ENCODE measurements around the gene MPPED1.

The MPPED1 gene

DNA sequence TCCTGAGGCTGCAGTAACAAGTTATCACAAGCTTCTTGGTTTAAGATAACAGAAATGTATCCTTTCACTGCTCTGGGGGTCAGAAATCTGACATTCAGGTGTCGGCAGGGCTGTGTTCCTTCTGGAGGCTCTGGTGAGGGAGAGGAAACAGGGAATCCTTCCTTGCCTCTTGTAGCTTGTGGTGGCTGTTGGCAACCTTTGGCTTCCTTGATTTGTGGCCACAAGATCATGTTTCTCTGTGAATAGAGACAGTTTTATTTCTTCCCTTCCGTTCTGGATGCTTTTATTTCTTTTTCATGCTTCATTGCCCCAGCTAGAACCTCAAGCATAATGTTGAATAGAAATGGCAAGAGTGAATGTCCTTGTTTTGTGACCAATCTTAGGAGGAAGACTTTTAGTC, 44.0 kb downstream of the MPPED1 start:
- Histone ChIP-seq H3K9ac (ENCODE audit: low read length in 5 of 5) (no peak overlapping the region), H3K27me3 (ENCODE audit: control insufficient read depth in 5 of 5, insufficient read depth in 4 of 5, low read length in 5 of 5) (peaks cover 0 to 6% (median 0%) of the 10 kb centered on the region in 5 donors), H3K36me3 (ENCODE audit: control insufficient read depth in 5 of 5, insufficient read depth in 5 of 5, low read length in 5 of 5) (no peaks in the 10 kb centered on the region), H3K4me3 (ENCODE audit: low read depth in 1 of 5, low read length in 5 of 5) (no peak overlapping the region), H3K9me3 (ENCODE audit: control insufficient read depth in 5 of 5, low read length in 5 of 5) (peaks cover 2 to 5% (median 4%) of the 10 kb centered on the region in 5 donors), H3K27ac (ENCODE audit: low read depth, low read length) (no peak overlapping the region), H3K4me1 (ENCODE audit: control insufficient read depth in 5 of 5, insufficient read depth in 5 of 5, low read length in 5 of 5) (no peaks in the 10 kb centered on the region)

DNA sequence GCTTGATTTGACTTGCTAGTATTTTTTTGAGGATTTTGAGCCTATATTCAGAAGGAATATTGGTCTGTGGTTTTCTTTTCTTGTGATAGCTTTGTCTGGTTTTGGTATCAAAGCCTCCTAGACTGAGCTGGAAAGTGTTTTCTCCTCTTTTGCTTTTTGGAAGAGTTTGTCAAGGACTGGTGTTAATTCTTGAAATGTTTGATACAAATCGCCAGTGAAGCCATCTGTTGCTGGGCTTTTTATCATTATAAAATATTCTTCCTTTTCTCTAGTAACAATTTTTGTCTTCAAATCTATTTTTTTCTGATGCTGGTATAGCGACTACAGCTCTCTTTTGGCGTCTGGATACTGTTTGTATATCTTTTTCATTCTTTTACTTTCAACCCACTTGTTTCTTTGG, 45.2 kb downstream of the MPPED1 start:
- no peaks in the 10 kb centered on the region for H3K4me1 ChIP-seq (ENCODE audit: control insufficient read depth in 5 of 5, insufficient read depth in 5 of 5, low read length in 5 of 5)
- H3K27me3 ChIP-seq (ENCODE audit: control insufficient read depth in 5 of 5, insufficient read depth in 4 of 5, low read length in 5 of 5): peaks cover 0 to 11% (median 0%) of the 10 kb centered on the region in 5 donors
- no peak overlapping the region for H3K27ac ChIP-seq (ENCODE audit: low read depth, low read length)
- no peak overlapping the region for H3K9ac ChIP-seq (ENCODE audit: low read length in 5 of 5)
- H3K36me3 ChIP-seq (ENCODE audit: control insufficient read depth in 5 of 5, insufficient read depth in 5 of 5, low read length in 5 of 5): no peaks in the 10 kb centered on the region
- no peak overlapping the region for H3K4me3 ChIP-seq (ENCODE audit: low read depth in 1 of 5, low read length in 5 of 5)
- H3K9me3 ChIP-seq (ENCODE audit: control insufficient read depth in 5 of 5, low read length in 5 of 5): peaks cover 6 to 16% (median 11%) of the 10 kb centered on the region in 5 donors

DNA sequence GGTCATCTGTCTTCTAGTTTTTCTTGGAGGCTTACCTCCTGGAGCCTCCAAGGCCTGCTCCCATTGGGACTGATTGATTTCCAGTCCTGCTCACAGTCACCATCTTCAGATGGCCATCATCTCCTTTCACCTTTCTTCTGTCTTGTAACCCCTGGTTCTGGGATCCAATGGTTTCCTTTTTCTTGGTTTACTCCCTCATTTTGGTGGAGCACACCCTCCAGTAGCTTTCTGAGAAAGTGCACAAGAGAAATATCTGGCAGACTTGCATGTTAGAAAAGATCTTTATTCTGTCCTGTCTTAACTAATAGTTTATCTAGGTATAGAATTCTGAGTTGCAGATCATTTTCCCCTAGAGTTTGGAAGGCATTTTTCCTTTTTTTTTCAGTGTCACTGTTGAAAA, 50.9 kb downstream of the MPPED1 start:
- Histone ChIP-seq H3K36me3 (ENCODE audit: control insufficient read depth in 5 of 5, insufficient read depth in 5 of 5, low read length in 5 of 5) (no peaks in the 10 kb centered on the region), H3K4me3 (ENCODE audit: low read depth in 1 of 5, low read length in 5 of 5) (no peak overlapping the region), H3K9me3 (ENCODE audit: control insufficient read depth in 5 of 5, low read length in 5 of 5) (peaks cover 8 to 27% (median 20%) of the 10 kb centered on the region in 5 donors), H3K9ac (ENCODE audit: low read length in 5 of 5) (no peak overlapping the region), H3K4me1 (ENCODE audit: control insufficient read depth in 5 of 5, insufficient read depth in 5 of 5, low read length in 5 of 5) (no peaks in the 10 kb centered on the region), H3K27ac (ENCODE audit: low read depth, low read length) (no peak overlapping the region), H3K27me3 (ENCODE audit: control insufficient read depth in 5 of 5, insufficient read depth in 4 of 5, low read length in 5 of 5) (peaks cover 4 to 23% (median 13%) of the 10 kb centered on the region in 5 donors)

DNA sequence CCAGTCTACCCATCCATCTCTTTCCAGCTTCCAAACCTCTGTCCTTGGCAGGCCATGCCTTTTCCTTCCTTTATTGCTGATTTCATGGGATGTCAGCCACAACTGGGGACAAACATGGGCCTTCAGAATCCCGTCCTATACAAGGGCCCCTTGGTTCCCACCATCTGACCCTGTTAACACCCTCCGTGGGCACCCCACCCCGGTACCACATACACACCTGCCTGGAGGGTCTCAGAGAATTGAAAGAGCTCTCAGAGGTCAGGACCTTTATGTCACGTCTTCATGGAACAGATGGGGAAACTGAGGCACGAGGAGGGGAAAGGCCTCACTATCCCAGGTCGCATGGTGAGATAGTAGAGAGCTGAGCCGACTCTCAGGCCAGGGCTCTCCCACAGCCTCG, 53.0 kb downstream of the MPPED1 start:
- H3K36me3 ChIP-seq (ENCODE audit: control insufficient read depth in 5 of 5, insufficient read depth in 5 of 5, low read length in 5 of 5): no peaks in the 10 kb centered on the region
- H3K9me3 ChIP-seq (ENCODE audit: control insufficient read depth in 5 of 5, low read length in 5 of 5): peaks cover 8 to 27% (median 20%) of the 10 kb centered on the region in 5 donors
- no peak overlapping the region for H3K4me3 ChIP-seq (ENCODE audit: low read depth in 1 of 5, low read length in 5 of 5)
- H3K27ac ChIP-seq (ENCODE audit: low read depth, low read length): no peak overlapping the region
- no peak overlapping the region for H3K9ac ChIP-seq (ENCODE audit: low read length in 5 of 5)
- H3K27me3 ChIP-seq (ENCODE audit: control insufficient read depth in 5 of 5, insufficient read depth in 4 of 5, low read length in 5 of 5): peaks cover 10 to 38% (median 25%) of the 10 kb centered on the region in 5 donors
- H3K4me1 ChIP-seq (ENCODE audit: control insufficient read depth in 5 of 5, insufficient read depth in 5 of 5, low read length in 5 of 5): no peaks in the 10 kb centered on the region

DNA sequence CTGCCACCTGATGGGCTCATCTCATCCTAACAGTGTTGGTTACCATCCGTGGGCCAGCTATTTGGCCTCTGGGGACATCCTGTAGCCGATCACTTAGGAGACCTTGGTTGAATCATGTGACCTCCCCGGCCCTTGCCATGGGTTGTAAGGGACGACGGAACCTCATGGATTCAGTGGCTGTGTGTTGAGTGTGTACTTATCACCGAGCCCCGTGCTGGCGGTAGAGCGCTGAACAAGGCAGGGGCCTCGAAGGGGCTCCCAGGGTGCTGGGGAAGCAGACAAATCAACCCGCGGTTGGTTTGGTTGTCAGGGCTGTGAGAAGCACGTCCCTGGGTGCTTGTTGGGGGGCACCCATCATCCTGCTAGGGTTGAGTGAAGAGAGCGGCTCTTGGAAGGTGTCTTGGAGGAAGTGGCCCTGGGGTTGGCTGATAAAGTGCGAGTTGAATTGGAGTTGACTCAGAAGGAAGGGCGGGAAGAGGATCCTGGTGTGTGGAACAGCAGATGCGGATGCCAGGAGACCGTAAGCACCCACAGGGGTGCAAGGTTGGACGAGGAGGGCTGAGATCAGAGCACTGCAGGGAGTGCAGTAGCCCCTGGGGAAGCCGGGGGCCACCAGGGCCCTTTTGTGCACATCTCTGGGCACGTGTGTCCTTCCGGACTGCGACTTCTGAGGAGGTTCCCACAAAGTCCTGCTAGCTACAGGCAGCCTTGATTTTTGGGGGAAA, 53.6 kb downstream of the MPPED1 start:
- Histone ChIP-seq H3K27me3 (ENCODE audit: control insufficient read depth in 5 of 5, insufficient read depth in 4 of 5, low read length in 5 of 5) (peaks cover 10 to 39% (median 30%) of the 10 kb centered on the region in 5 donors), H3K4me1 (ENCODE audit: control insufficient read depth in 5 of 5, insufficient read depth in 5 of 5, low read length in 5 of 5) (no peaks in the 10 kb centered on the region), H3K27ac (ENCODE audit: low read depth, low read length) (no peak overlapping the region)

DNA sequence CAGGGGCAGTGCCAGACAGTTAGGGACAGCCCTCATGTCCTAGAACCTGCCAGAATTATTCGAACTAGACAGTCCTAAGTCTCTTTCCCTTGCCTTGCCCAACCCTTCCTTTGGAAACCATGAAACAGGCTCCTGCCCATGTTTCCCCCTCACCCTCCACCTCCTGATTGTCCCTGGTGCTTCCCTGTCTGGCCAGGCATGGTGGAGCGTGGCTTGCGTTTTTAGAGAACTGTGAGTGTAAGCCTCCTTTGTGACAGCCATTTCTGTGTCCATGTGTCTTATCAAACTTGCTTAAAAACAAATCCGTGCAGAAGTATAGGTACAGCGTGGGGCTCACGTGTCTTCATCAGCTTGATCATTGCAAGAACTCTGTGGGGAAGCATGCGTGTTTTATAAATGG, 54.9 kb downstream of the MPPED1 start:
- no peaks in the 10 kb centered on the region for H3K36me3 ChIP-seq (ENCODE audit: control insufficient read depth in 5 of 5, insufficient read depth in 5 of 5, low read length in 5 of 5)
- H3K4me3 ChIP-seq (ENCODE audit: low read depth in 1 of 5, low read length in 5 of 5): no peak overlapping the region

More for the DNA sequence above, 53.6 kb downstream of the MPPED1 start:
- peaks cover 8 to 27% (median 20%) of the 10 kb centered on the region in 5 donors for H3K9me3 ChIP-seq (ENCODE audit: control insufficient read depth in 5 of 5, low read length in 5 of 5)
- no peaks in the 10 kb centered on the region for H3K36me3 ChIP-seq (ENCODE audit: control insufficient read depth in 5 of 5, insufficient read depth in 5 of 5, low read length in 5 of 5)
- no peak overlapping the region for H3K4me3 ChIP-seq (ENCODE audit: low read depth in 1 of 5, low read length in 5 of 5)
- no peak overlapping the region for H3K9ac ChIP-seq (ENCODE audit: low read length in 5 of 5)

DNA sequence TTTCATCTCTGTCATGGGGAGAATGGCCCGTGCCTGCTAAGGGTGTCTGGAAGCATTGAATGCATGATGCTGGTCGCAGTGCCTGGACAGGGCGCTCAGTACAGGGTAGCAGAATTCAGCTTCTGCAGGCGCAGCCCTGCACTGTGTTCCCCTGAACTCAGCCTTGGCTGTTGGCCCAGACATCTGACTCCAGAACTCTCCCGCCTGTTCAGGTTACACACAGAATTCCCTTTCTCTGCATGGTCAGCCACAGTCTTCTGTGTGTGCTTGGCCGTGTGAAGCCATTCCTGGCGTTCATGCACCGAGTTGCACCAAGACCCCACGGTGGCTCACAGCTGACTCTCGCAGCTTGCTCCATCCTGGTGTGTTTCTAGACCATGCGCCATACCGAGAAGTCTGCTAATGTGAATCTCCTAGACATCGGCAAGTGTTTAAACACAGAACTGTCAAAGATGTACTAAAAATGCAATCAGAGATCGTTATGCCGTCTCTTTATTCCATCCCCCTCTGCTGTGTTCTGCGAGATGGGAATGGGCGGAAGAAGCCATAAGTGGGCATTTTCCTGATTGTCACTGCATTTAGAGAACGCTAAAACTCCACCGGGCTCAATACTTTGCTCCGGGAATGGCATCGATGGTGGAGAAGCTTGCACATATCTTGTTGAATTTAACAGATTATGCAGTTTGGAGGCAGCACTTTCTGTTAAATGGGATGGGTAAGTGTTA, 55.6 kb downstream of the MPPED1 start:
- Histone ChIP-seq H3K4me3 (ENCODE audit: low read depth in 1 of 5, low read length in 5 of 5) (no peak overlapping the region), H3K27me3 (ENCODE audit: control insufficient read depth in 5 of 5, insufficient read depth in 4 of 5, low read length in 5 of 5) (peaks cover 10 to 44% (median 34%) of the 10 kb centered on the region in 5 donors)

More for the DNA sequence above, 54.9 kb downstream of the MPPED1 start:
- Histone ChIP-seq H3K9me3 (ENCODE audit: control insufficient read depth in 5 of 5, low read length in 5 of 5) (peaks cover 4 to 14% (median 13%) of the 10 kb centered on the region in 5 donors), H3K9ac (ENCODE audit: low read length in 5 of 5) (no peak overlapping the region), H3K27me3 (ENCODE audit: control insufficient read depth in 5 of 5, insufficient read depth in 4 of 5, low read length in 5 of 5) (peaks cover 10 to 44% (median 33%) of the 10 kb centered on the region in 5 donors), H3K4me1 (ENCODE audit: control insufficient read depth in 5 of 5, insufficient read depth in 5 of 5, low read length in 5 of 5) (no peaks in the 10 kb centered on the region), H3K27ac (ENCODE audit: low read depth, low read length) (no peak overlapping the region)

DNA sequence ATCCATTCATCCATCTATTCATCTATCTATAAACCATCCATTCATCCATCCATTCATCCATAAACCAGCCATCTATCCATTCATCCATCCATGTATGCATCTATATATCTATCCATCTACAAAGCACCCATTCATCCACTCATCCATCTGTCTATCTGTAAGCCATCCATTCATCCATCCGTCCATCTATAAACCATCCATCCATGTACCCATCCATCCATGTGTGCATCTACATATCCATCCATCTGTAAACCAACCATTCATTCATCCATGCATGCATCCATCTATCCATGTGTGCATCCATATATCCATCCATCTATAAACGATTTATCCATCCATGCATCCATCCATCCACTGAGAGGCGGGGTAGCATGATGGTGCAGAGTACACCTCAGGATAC, 58.4 kb downstream of the MPPED1 start:
- H3K27ac ChIP-seq (ENCODE audit: low read depth, low read length): no peak overlapping the region
- H3K36me3 ChIP-seq (ENCODE audit: control insufficient read depth in 5 of 5, insufficient read depth in 5 of 5, low read length in 5 of 5): no peaks in the 10 kb centered on the region
- no peaks in the 10 kb centered on the region for H3K4me1 ChIP-seq (ENCODE audit: control insufficient read depth in 5 of 5, insufficient read depth in 5 of 5, low read length in 5 of 5)
- peaks cover 10 to 49% (median 41%) of the 10 kb centered on the region in 5 donors for H3K27me3 ChIP-seq (ENCODE audit: control insufficient read depth in 5 of 5, insufficient read depth in 4 of 5, low read length in 5 of 5)
- no peaks in the 10 kb centered on the region for H3K9me3 ChIP-seq (ENCODE audit: control insufficient read depth in 5 of 5, low read length in 5 of 5)
- no peak overlapping the region for H3K9ac ChIP-seq (ENCODE audit: low read length in 5 of 5)
- H3K4me3 ChIP-seq (ENCODE audit: low read depth in 1 of 5, low read length in 5 of 5): no peak overlapping the region

More for the DNA sequence above, 55.6 kb downstream of the MPPED1 start:
- no peak overlapping the region for H3K27ac ChIP-seq (ENCODE audit: low read depth, low read length)
- peaks cover 0 to 9% (median 7%) of the 10 kb centered on the region in 5 donors for H3K9me3 ChIP-seq (ENCODE audit: control insufficient read depth in 5 of 5, low read length in 5 of 5)
- no peaks in the 10 kb centered on the region for H3K4me1 ChIP-seq (ENCODE audit: control insufficient read depth in 5 of 5, insufficient read depth in 5 of 5, low read length in 5 of 5)
- H3K36me3 ChIP-seq (ENCODE audit: control insufficient read depth in 5 of 5, insufficient read depth in 5 of 5, low read length in 5 of 5): no peaks in the 10 kb centered on the region
- no peak overlapping the region for H3K9ac ChIP-seq (ENCODE audit: low read length in 5 of 5)

DNA sequence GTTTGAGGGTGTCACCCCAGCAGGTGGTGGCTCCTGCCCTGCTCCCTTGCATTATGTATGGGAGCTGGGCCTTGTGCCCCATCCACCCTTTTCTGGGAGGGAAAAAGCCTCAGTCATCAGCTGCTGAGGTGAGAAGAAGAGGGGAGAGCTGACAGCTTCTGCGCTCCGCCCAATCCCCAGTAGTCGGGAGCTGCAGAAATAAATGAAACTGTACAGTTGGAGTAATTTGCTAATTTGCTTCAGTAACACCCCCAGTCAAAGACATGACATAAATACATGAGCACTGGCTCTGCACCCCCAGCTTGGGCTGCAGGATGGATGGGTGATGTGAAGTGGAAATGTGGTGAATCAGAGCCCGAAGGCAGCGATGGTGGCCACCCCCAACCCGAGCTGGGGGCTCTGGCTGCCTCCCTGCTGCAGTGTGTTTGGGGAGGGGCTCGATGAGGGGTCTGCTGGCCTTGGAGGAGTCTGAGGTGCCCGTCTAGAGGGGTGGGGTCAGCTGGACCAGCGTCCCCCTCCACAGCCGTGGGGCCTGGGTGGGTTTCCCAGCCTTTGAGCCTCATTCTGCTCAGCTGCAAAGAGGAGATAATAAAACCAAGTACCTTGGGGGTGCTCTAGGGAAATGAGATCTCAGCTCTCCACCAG, 59.2 kb downstream of the MPPED1 start:
- H3K4me1 ChIP-seq (ENCODE audit: control insufficient read depth in 5 of 5, insufficient read depth in 5 of 5, low read length in 5 of 5): no peaks in the 10 kb centered on the region
- H3K27ac ChIP-seq (ENCODE audit: low read depth, low read length): no peak overlapping the region
- no peaks in the 10 kb centered on the region for H3K36me3 ChIP-seq (ENCODE audit: control insufficient read depth in 5 of 5, insufficient read depth in 5 of 5, low read length in 5 of 5)
- H3K9me3 ChIP-seq (ENCODE audit: control insufficient read depth in 5 of 5, low read length in 5 of 5): no peaks in the 10 kb centered on the region
- peaks cover 10 to 49% (median 37%) of the 10 kb centered on the region in 5 donors for H3K27me3 ChIP-seq (ENCODE audit: control insufficient read depth in 5 of 5, insufficient read depth in 4 of 5, low read length in 5 of 5)
- no peak overlapping the region for H3K4me3 ChIP-seq (ENCODE audit: low read depth in 1 of 5, low read length in 5 of 5)
- H3K9ac ChIP-seq (ENCODE audit: low read length in 5 of 5): no peak overlapping the region

All from subcutaneous abdominal adipose tissue (tissue), 5 donors.